Right lobe of liver (tissue), 6 donors: ENCODE measurements around the gene MKLN1. TPM values are rescaled to one million over a fixed set of nuclear protein-coding genes. Genes with fewer than 3 reads are reported as not detected.
"Not testable (repeated sequence)": the region's sequence is repeated elsewhere in the genome, so short reads cannot be mapped to it uniquely, and the experiment has no call there.

Experiments used
- ATAC-seq, 4 donors: fragments of 200-7000 bp; cut with Tn5 transposase; one replicate each; pipeline ENCODE4 v1.9.1; 2020; ENCODE audit warnings: mild to moderate bottlenecking in 4 of 4, moderate library complexity in 4 of 4
- DNase-seq, 3 donors: peaks; one replicate each; pipeline ENCODE4 v3.0.0-alpha.2; 2020
- H3K27ac ChIP-seq, 3 donors: fragments of 200-600 bp; one replicate each; pipeline ENCODE4 v1.8.0; 2022
- H3K27me3 ChIP-seq, 2 donors: fragments of 200-600 bp; one replicate each; pipeline ENCODE4 v1.8.0; 2022
- H3K36me3 ChIP-seq, 4 donors: fragments of 200-600 bp; sonication (generic) in 1 of 4; one replicate each; pipeline versions ENCODE4 v1.5.1 to v1.8.0; 2017 to 2022; ENCODE audit warnings: control low read depth in 1 of 4
- H3K4me1 ChIP-seq, 4 donors: fragments of 200-600 bp; sonication (generic) in 1 of 4; one replicate each; pipeline versions ENCODE4 v1.5.1 to v1.8.0; 2017 to 2022; ENCODE audit warnings: control low read depth in 1 of 4
- H3K4me3 ChIP-seq, 3 donors: fragments of 200-600 bp; one replicate each; pipeline ENCODE4 v1.8.0; 2022
- H3K9me3 ChIP-seq, 4 donors: fragments of 200-600 bp; sonication (generic) in 1 of 4; one replicate each; pipeline versions ENCODE4 v1.5.1 to v1.8.0; 2017 to 2022; ENCODE audit warnings: control low read depth in 1 of 4
- POLR2A ChIP-seq: fragments of 450-650 bp; IDR thresholded peaks from one replicate; pipeline ENCODE4 v1.6.1; 2017; ENCODE audit warnings: antibody characterized with exemption, mild to moderate bottlenecking
- WGBS: methylation state at CpG from one replicate; pipeline ENCODE4 v1.1.6; 2018; ENCODE audit warnings: low coverage, low lambda C conversion rate; ENCODE audit not compliant: insufficient coverage; ENCODE audit errors: missing lambda C conversion rate; 5-methylcytosine and 5-hydroxymethylcytosine counted together
- intact Hi-C, 2 donors: fragments of 100-400 bp; cut with DNase I; formaldehyde crosslinking; loops; one replicate each; pipeline versions ENCODE4 v1.11.2 to v1.14.1; 2022
- total RNA-seq, 6 experiments: library from RNA; depleted of rRNA in 2 of 6; stranded (reverse); fragments of >200 nt in 2 of 6; fragmentation: NEBNext Ultra II Directional in 3 of 6; extraction: Animal tissue kit (Norgen Biotek cat#: 25700) in 3 of 6; gene quantifications; one replicate each; pipeline versions ENCODE4 v1.1.0 to v1.2.4, GENCODE V29; 2016 to 2023
- TF ChIP-seq, protein P1 (sequence below), 4 donors: fragments of 200-600 bp in 3 of 4; fragments of 450-650 bp in 1 of 4; IDR thresholded peaks; one replicate each; pipeline versions ENCODE4 v1.5.1 to v1.8.0; 2016 to 2022; ENCODE audit warnings: antibody characterized with exemption in 4 of 4, mild to moderate bottlenecking in 2 of 4
- donor health status: DM: no; HTN: yes; CAD: no.
- donor health status: DM: no; HTN: no; CAD: no.
- donor health status: DM: no; HTN: no; CAD: no.
- donor health status: DM: no; HTN: yes; CAD: no.
- donor health status: DM: no; HTN: yes; CAD: no.

Gene MKLN1
- total RNA-seq, 6 experiments from 2014 or later: 24.0 to 39.6 (median 35.1) TPM

DNA sequence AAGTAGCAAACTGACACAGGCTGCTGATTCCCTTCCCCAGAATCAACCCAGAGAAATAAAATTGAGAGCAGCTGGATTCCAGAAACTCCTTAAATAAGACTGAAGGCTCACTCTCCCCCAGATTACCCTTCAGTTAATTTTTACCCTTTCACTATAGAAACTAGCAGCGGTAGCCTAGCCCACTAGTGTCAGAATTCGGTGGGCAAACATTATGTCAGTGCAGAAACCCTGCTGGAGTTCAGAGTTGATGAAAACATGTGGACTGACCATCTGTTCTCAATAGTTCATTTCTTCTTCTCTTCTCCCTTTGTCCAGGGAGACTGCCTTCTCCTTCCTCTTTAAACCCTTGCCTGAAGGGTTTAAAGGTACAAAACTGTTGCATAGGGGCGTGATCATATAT is 128.7 kb downstream of the MKLN1 start:
- H3K4me1 ChIP-seq: peaks cover 0 to 28% (median 4%) of the 10 kb centered on the region in 4 donors
- DNase-seq (no peak), ATAC-seq (no peak)
- H3K36me3 ChIP-seq: peaks cover 0 to 6% (median 0%) of the 10 kb centered on the region in 4 donors
- H3K27ac ChIP-seq: no peak overlapping the region
- WGBS: 94% methylated on average over 3 of the region's 3 CpGs
- H3K4me3 ChIP-seq: no peak overlapping the region
- no peak for TF ChIP-seq POLR2A
- no peaks in the 10 kb centered on the region for H3K9me3 ChIP-seq
- H3K27me3 ChIP-seq: no peaks in the 10 kb centered on the region
- intact Hi-C loops: no loop called here

DNA sequence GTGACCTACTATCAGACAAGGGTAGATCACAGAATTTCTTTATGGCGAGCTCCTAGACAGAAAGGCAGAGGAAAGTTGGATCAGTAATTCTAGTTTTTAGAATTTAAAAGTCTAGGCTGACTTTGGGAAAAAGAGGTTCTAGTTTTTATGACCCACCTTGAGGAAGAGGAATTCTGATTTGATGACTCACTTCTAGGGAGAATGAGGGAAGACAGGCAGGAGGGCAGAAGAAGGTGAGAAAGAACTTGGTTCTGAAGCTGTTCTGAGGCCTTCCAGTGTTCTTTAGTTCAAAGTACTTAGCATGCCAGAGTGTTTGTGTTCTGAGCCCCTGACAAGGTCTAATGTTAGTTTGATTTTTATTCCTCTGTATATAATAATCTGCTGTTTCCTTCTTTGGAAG is 131.6 kb downstream of the MKLN1 start:
- intact Hi-C loops: no loop called here
- H3K27ac ChIP-seq: no peak overlapping the region
- 100% methylated on average over 1 of the region's 1 CpG for WGBS
- ATAC-seq (no peak), DNase-seq (no peak)
- no peak overlapping the region for H3K4me3 ChIP-seq
- H3K9me3 ChIP-seq: no peaks in the 10 kb centered on the region
- TF ChIP-seq, protein P1, sequence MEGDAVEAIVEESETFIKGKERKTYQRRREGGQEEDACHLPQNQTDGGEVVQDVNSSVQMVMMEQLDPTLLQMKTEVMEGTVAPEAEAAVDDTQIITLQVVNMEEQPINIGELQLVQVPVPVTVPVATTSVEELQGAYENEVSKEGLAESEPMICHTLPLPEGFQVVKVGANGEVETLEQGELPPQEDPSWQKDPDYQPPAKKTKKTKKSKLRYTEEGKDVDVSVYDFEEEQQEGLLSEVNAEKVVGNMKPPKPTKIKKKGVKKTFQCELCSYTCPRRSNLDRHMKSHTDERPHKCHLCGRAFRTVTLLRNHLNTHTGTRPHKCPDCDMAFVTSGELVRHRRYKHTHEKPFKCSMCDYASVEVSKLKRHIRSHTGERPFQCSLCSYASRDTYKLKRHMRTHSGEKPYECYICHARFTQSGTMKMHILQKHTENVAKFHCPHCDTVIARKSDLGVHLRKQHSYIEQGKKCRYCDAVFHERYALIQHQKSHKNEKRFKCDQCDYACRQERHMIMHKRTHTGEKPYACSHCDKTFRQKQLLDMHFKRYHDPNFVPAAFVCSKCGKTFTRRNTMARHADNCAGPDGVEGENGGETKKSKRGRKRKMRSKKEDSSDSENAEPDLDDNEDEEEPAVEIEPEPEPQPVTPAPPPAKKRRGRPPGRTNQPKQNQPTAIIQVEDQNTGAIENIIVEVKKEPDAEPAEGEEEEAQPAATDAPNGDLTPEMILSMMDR (IDR thresholded peaks at IDR 0.05): no peak
- H3K27me3 ChIP-seq: no peaks in the 10 kb centered on the region
- peaks cover 0 to 7% (median 2%) of the 10 kb centered on the region in 4 donors for H3K36me3 ChIP-seq
- peaks cover 0 to 19% (median 4%) of the 10 kb centered on the region in 4 donors for H3K4me1 ChIP-seq

DNA sequence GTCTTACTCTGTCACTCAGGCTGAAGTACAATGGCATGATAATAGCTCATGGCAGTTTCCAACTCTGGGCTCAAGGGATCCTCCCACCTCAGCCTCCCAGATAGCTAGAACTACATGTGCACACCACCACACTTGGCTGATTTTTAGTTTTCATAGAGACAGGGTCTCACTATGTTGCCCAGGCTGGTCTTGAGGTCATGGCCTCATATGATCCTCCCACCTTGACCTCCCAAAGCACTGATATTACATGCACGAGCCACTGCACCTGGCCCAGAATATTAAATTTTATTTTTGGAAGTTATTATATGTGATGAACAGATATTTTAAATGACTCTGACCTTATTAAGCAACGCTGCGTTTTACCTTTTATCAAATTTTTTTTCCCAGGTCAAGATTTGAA is 134.4 kb downstream of the MKLN1 start:
- no peak overlapping the region for H3K27ac ChIP-seq
- TF ChIP-seq, protein P1 (IDR thresholded peaks at IDR 0.05): no peak
- TF ChIP-seq POLR2A: no peak
- peaks cover 0 to 22% (median 11%) of the 10 kb centered on the region in 4 donors for H3K36me3 ChIP-seq
- no peaks in the 10 kb centered on the region for H3K27me3 ChIP-seq
- ATAC-seq (no peak), DNase-seq (no peak)
- H3K4me3 ChIP-seq: no peak overlapping the region
- H3K9me3 ChIP-seq: no peaks in the 10 kb centered on the region
- H3K4me1 ChIP-seq: no peaks in the 10 kb centered on the region
- WGBS: 86% methylated on average over 3 of the region's 3 CpGs
- intact Hi-C loops: no loop called here

DNA sequence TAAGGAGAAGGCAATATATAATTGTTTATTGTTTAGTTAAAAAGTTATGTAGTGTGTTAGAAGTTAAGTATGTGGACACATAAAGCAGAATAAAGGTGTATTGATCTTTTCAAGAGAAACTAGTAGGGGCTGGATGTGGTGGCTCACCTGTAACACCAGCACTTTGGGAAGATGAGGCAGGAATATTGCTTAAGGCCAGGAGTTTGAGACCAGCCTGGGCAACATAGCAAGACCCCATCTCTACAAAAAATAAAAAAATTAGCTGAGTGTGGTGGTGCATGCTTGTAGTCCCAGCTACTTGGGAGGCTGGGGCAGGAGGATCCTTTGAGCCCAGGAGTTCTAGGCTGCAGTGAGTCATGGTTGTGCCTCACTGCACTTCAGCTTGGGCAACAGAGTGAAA is 135.0 kb downstream of the MKLN1 start:
- not testable (repeated sequence) for H3K4me3 ChIP-seq, ATAC-seq
- peaks cover 0 to 26% (median 12%) of the 10 kb centered on the region in 4 donors for H3K36me3 ChIP-seq

DNA sequence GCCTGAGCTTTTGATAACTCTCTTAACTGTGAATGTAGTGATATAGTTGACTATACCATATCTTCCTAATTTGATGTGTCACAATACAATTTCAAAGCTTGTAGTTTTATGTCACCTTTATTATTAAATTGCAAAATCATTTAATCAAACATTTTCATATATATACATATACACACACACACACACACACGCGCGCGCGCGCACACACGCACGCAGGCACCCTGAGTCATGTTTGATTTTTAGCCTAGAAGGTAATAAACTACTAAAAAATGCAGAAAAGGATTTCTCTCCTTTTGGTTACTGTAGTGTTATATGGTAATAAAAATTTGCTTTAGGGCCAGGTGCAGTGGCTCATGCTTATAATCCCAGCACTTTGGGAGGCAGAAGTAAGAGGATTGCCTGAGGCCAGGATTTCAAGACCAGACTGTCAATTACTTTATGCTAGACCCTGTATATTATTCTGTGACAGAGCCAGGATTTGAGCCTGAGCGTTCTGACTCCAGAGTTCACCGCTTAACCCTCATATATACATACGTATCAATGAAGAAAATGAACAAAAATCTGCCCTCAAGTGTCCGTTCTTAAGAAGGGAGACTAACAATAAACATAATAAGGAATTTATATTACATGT is 139.2 kb downstream of the MKLN1 start:
- Histone ChIP-seq H3K36me3 (peaks cover 0 to 30% (median 14%) of the 10 kb centered on the region in 4 donors), H3K27me3 (no peaks in the 10 kb centered on the region), H3K27ac (no peak overlapping the region), H3K4me3 (no peak overlapping the region), H3K9me3 (no peaks in the 10 kb centered on the region), H3K4me1 (peaks cover 0 to 9% (median under 1%) of the 10 kb centered on the region in 4 donors)
- intact Hi-C loops: no loop called here
- ATAC-seq (no peak), DNase-seq (no peak)
- TF ChIP-seq, protein P1 (IDR thresholded peaks at IDR 0.05): no peak
- TF ChIP-seq POLR2A: no peak
- 89% methylated on average over 12 of the region's 12 CpGs for WGBS

More for the DNA sequence above, 135.0 kb downstream of the MKLN1 start:
- H3K27ac ChIP-seq, H3K9me3 ChIP-seq, intact Hi-C loops, H3K4me1 ChIP-seq, DNase-seq, H3K27me3 ChIP-seq: not testable (repeated sequence)
